Neural cell (in vitro differentiated cells): ENCODE results near the gene RAB6A.

ENCODE experiments used
- EZH2 ChIP-seq: fragments of 200-600, 300-800 bp; shearing (Covaris generic), sonication (generic); IDR thresholded peaks from 2 replicates; pipeline ENCODE4 v1.6.1; 2014; ENCODE audit warnings: antibody characterized with exemption, low read length, borderline replicate concordance, mild to moderate bottlenecking; ENCODE audit not compliant: insufficient read depth, poor library complexity, severe bottlenecking
- POLR2AphosphoS5 ChIP-seq: IDR thresholded peaks from 2 replicates; pipeline ENCODE4 v1.6.1; 2012
- RAD21 ChIP-seq: fragments of 450-650 bp; conservative IDR thresholded peaks from 2 replicates; pipeline ENCODE4 v1.6.1; 2014; ENCODE audit warnings: antibody characterized with exemption, mild to moderate bottlenecking, moderate library complexity
- SMC3 ChIP-seq: fragments of 450-650 bp; conservative IDR thresholded peaks from 2 replicates; pipeline ENCODE4 v1.6.1; 2014; ENCODE audit warnings: antibody characterized with exemption, mild to moderate bottlenecking, moderate library complexity; ENCODE audit not compliant: poor library complexity
- TAF1 ChIP-seq: IDR thresholded peaks from 2 replicates; pipeline ENCODE4 v1.6.1; 2012; ENCODE audit warnings: low read depth
- TF ChIP-seq, protein P1 (sequence below): fragments of 450-650 bp; IDR thresholded peaks from 2 replicates; pipeline ENCODE4 v1.5.1; 2014; ENCODE audit warnings: antibody characterized with exemption, mild to moderate bottlenecking, moderate library complexity; ENCODE audit not compliant: poor library complexity, severe bottlenecking

DNA sequence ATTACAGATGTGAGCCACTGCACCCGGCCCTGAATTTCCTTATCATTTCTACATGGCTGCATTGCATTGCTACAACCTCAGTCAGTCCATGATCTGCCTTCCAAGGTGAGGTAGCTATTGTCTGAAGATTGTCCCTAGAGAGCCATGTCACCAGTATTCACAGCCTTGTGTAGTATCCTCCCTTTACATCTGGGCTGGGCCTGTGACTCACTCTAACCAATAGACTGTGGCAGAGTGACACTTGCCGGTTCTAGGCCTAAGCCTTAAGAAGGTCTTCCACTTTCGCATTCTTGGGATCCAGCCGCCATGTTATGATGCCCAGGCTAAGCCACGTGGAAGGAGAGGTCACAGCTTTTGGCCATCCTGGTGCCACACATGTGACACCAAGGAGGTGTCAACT, 124.6 kb downstream of the RAB6A start:
- TF ChIP-seq, protein P1, sequence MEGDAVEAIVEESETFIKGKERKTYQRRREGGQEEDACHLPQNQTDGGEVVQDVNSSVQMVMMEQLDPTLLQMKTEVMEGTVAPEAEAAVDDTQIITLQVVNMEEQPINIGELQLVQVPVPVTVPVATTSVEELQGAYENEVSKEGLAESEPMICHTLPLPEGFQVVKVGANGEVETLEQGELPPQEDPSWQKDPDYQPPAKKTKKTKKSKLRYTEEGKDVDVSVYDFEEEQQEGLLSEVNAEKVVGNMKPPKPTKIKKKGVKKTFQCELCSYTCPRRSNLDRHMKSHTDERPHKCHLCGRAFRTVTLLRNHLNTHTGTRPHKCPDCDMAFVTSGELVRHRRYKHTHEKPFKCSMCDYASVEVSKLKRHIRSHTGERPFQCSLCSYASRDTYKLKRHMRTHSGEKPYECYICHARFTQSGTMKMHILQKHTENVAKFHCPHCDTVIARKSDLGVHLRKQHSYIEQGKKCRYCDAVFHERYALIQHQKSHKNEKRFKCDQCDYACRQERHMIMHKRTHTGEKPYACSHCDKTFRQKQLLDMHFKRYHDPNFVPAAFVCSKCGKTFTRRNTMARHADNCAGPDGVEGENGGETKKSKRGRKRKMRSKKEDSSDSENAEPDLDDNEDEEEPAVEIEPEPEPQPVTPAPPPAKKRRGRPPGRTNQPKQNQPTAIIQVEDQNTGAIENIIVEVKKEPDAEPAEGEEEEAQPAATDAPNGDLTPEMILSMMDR: no peak
- TF ChIP-seq TAF1: no peak
- no peak for TF ChIP-seq SMC3
- no peak for TF ChIP-seq POLR2AphosphoS5
- TF ChIP-seq RAD21: no peak
- TF ChIP-seq EZH2: no peak
